Measurements from ENCODE around the gene EFNA4. TPM values are rescaled to one million over a fixed set of nuclear protein-coding genes. Genes with fewer than 3 reads are reported as not detected.

Gene EFNA4
- polyA plus RNA-seq, 2 donors: 14.7 to 16.2 TPM

GRCh38 chr1:155061381-155062150, 2.0 kb upstream of the EFNA4 start:
- Histone ChIP-seq H3K36me3 (ENCODE audit: control insufficient read depth in 2 of 2, insufficient read depth in 2 of 2, low read length in 1 of 2) (peaks cover 19 to 37% of the 10 kb centered on the region in 2 donors), H3K27me3 (ENCODE audit: control insufficient read depth in 1 of 2, insufficient read depth in 2 of 2, low read length in 2 of 2) (no peaks in the 10 kb centered on the region), H3K4me1 (ENCODE audit: control insufficient read depth in 2 of 2, insufficient read depth in 2 of 2, low read length in 1 of 2) (peaks cover 6 to 15% of the 10 kb centered on the region in 2 donors), H3K4me3 (ENCODE audit: low read depth in 1 of 2, low read length in 2 of 2) (no peak overlapping the region), H3K9me3 (ENCODE audit: control insufficient read depth in 2 of 2, insufficient read depth in 1 of 2, low read depth in 1 of 2, low read length in 1 of 2) (peaks cover 0 to 2% of the 10 kb centered on the region in 2 donors), H3K27ac (ENCODE audit: low read depth in 2 of 2, low read length in 1 of 2) (peak overlapping the region in 1 of 2 donors; percentile 15)
- whole genome bisulfite sequencing, 2 donors: 34 to 35% methylated on average over 20 to 21 of the region's 21 CpGs

- H3K27me3 ChIP-seq (ENCODE audit: control insufficient read depth in 1 of 2, insufficient read depth in 2 of 2, low read length in 2 of 2): no peaks in the 10 kb centered on the region
- WGBS, 2 donors: 37 to 42% methylated on average over 29 of the region's 29 CpGs
- peaks cover 13 to 32% of the 10 kb centered on the region in 2 donors for H3K36me3 ChIP-seq (ENCODE audit: control insufficient read depth in 2 of 2, insufficient read depth in 2 of 2, low read length in 1 of 2)
- H3K4me1 ChIP-seq (ENCODE audit: control insufficient read depth in 2 of 2, insufficient read depth in 2 of 2, low read length in 1 of 2): peaks cover 6 to 15% of the 10 kb centered on the region in 2 donors
- peaks cover 0 to 2% of the 10 kb centered on the region in 2 donors for H3K9me3 ChIP-seq (ENCODE audit: control insufficient read depth in 2 of 2, insufficient read depth in 1 of 2, low read depth in 1 of 2, low read length in 1 of 2)
- no peak overlapping the region for H3K4me3 ChIP-seq (ENCODE audit: low read depth in 1 of 2, low read length in 2 of 2)
- H3K27ac ChIP-seq (ENCODE audit: low read depth in 2 of 2, low read length in 1 of 2): peak overlapping the region in 1 of 2 donors; percentile 74
Measured at GRCh38 chr1:155062151-155062686, 1.3 kb upstream of the EFNA4 start.

- H3K4me1 ChIP-seq (ENCODE audit: control insufficient read depth in 2 of 2, insufficient read depth in 2 of 2, low read length in 1 of 2): peaks cover 6 to 15% of the 10 kb centered on the region in 2 donors
- H3K27ac ChIP-seq (ENCODE audit: low read depth in 2 of 2, low read length in 1 of 2): peak overlapping the region; percentile 74 to 91
- H3K4me3 ChIP-seq (ENCODE audit: low read depth in 1 of 2, low read length in 2 of 2): peak overlapping the region; percentile 55 to 92
- H3K27me3 ChIP-seq (ENCODE audit: control insufficient read depth in 1 of 2, insufficient read depth in 2 of 2, low read length in 2 of 2): no peaks in the 10 kb centered on the region
- H3K9me3 ChIP-seq (ENCODE audit: control insufficient read depth in 2 of 2, insufficient read depth in 1 of 2, low read depth in 1 of 2, low read length in 1 of 2): peaks cover 0 to 2% of the 10 kb centered on the region in 2 donors
- 8 to 11% methylated on average over 46 of the region's 46 CpGs for WGBS, 2 donors
- H3K36me3 ChIP-seq (ENCODE audit: control insufficient read depth in 2 of 2, insufficient read depth in 2 of 2, low read length in 1 of 2): peaks cover 12 to 27% of the 10 kb centered on the region in 2 donors
Measured at GRCh38 chr1:155062702-155063411, 683 bp upstream of the EFNA4 start.

GRCh38 chr1:155064111-155064831, 731 bp downstream of the EFNA4 start:
- peaks cover 6 to 15% of the 10 kb centered on the region in 2 donors for H3K4me1 ChIP-seq (ENCODE audit: control insufficient read depth in 2 of 2, insufficient read depth in 2 of 2, low read length in 1 of 2)
- H3K4me3 ChIP-seq (ENCODE audit: low read depth in 1 of 2, low read length in 2 of 2): peak overlapping the region; percentile 55 to 92
- H3K27ac ChIP-seq (ENCODE audit: low read depth in 2 of 2, low read length in 1 of 2): peak overlapping the region; percentile 88 to 91
- 8 to 10% methylated on average over 14 of the region's 14 CpGs for WGBS, 2 donors
- H3K27me3 ChIP-seq (ENCODE audit: control insufficient read depth in 1 of 2, insufficient read depth in 2 of 2, low read length in 2 of 2): no peaks in the 10 kb centered on the region
- H3K9me3 ChIP-seq (ENCODE audit: control insufficient read depth in 2 of 2, insufficient read depth in 1 of 2, low read depth in 1 of 2, low read length in 1 of 2): no peaks in the 10 kb centered on the region
- H3K36me3 ChIP-seq (ENCODE audit: control insufficient read depth in 2 of 2, insufficient read depth in 2 of 2, low read length in 1 of 2): peaks cover 6 to 27% of the 10 kb centered on the region in 2 donors

- Histone ChIP-seq H3K9me3 (ENCODE audit: control insufficient read depth in 2 of 2, insufficient read depth in 1 of 2, low read depth in 1 of 2, low read length in 1 of 2) (no peaks in the 10 kb centered on the region), H3K4me3 (ENCODE audit: low read depth in 1 of 2, low read length in 2 of 2) (no peak overlapping the region), H3K4me1 (ENCODE audit: control insufficient read depth in 2 of 2, insufficient read depth in 2 of 2, low read length in 1 of 2) (peaks cover 6 to 15% of the 10 kb centered on the region in 2 donors), H3K27me3 (ENCODE audit: control insufficient read depth in 1 of 2, insufficient read depth in 2 of 2, low read length in 2 of 2) (no peaks in the 10 kb centered on the region), H3K27ac (ENCODE audit: low read depth in 2 of 2, low read length in 1 of 2) (no peak overlapping the region), H3K36me3 (ENCODE audit: control insufficient read depth in 2 of 2, insufficient read depth in 2 of 2, low read length in 1 of 2) (peaks cover 6 to 29% of the 10 kb centered on the region in 2 donors)
- 56 to 67% methylated on average over 5 of the region's 5 CpGs for WGBS, 2 donors
Measured at GRCh38 chr1:155064832-155065429, 1.4 kb downstream of the EFNA4 start.

- WGBS, 2 donors: 65 to 74% methylated on average over 8 of the region's 8 CpGs
- Histone ChIP-seq H3K4me3 (ENCODE audit: low read depth in 1 of 2, low read length in 2 of 2) (no peak overlapping the region), H3K4me1 (ENCODE audit: control insufficient read depth in 2 of 2, insufficient read depth in 2 of 2, low read length in 1 of 2) (peaks cover 6 to 25% of the 10 kb centered on the region in 2 donors), H3K36me3 (ENCODE audit: control insufficient read depth in 2 of 2, insufficient read depth in 2 of 2, low read length in 1 of 2) (peaks cover 2 to 18% of the 10 kb centered on the region in 2 donors), H3K27ac (ENCODE audit: low read depth in 2 of 2, low read length in 1 of 2) (no peak overlapping the region), H3K9me3 (ENCODE audit: control insufficient read depth in 2 of 2, insufficient read depth in 1 of 2, low read depth in 1 of 2, low read length in 1 of 2) (no peaks in the 10 kb centered on the region), H3K27me3 (ENCODE audit: control insufficient read depth in 1 of 2, insufficient read depth in 2 of 2, low read length in 2 of 2) (no peaks in the 10 kb centered on the region)
Measured at GRCh38 chr1:155066777-155067176, 3.2 kb downstream of the EFNA4 start.

- Histone ChIP-seq H3K4me3 (ENCODE audit: low read depth in 1 of 2, low read length in 2 of 2) (no peak overlapping the region), H3K27me3 (ENCODE audit: control insufficient read depth in 1 of 2, insufficient read depth in 2 of 2, low read length in 2 of 2) (no peaks in the 10 kb centered on the region), H3K9me3 (ENCODE audit: control insufficient read depth in 2 of 2, insufficient read depth in 1 of 2, low read depth in 1 of 2, low read length in 1 of 2) (no peaks in the 10 kb centered on the region), H3K27ac (ENCODE audit: low read depth in 2 of 2, low read length in 1 of 2) (no peak overlapping the region), H3K36me3 (ENCODE audit: control insufficient read depth in 2 of 2, insufficient read depth in 2 of 2, low read length in 1 of 2) (peaks cover 2 to 18% of the 10 kb centered on the region in 2 donors), H3K4me1 (ENCODE audit: control insufficient read depth in 2 of 2, insufficient read depth in 2 of 2, low read length in 1 of 2) (peaks cover 2 to 19% of the 10 kb centered on the region in 2 donors)
- 94 to 96% methylated on average over 3 of the region's 3 CpGs for WGBS, 2 donors
Measured at GRCh38 chr1:155068599-155068998, 5.1 kb downstream of the EFNA4 start.

GRCh38 chr1:155069551-155070157, 6.1 kb downstream of the EFNA4 start:
- Histone ChIP-seq H3K27ac (ENCODE audit: low read depth in 2 of 2, low read length in 1 of 2) (peak overlapping the region; percentile 21 to 51), H3K4me3 (ENCODE audit: low read depth in 1 of 2, low read length in 2 of 2) (no peak overlapping the region), H3K27me3 (ENCODE audit: control insufficient read depth in 1 of 2, insufficient read depth in 2 of 2, low read length in 2 of 2) (no peaks in the 10 kb centered on the region), H3K4me1 (ENCODE audit: control insufficient read depth in 2 of 2, insufficient read depth in 2 of 2, low read length in 1 of 2) (peaks cover 2 to 18% of the 10 kb centered on the region in 2 donors), H3K36me3 (ENCODE audit: control insufficient read depth in 2 of 2, insufficient read depth in 2 of 2, low read length in 1 of 2) (peaks cover 2 to 18% of the 10 kb centered on the region in 2 donors), H3K9me3 (ENCODE audit: control insufficient read depth in 2 of 2, insufficient read depth in 1 of 2, low read depth in 1 of 2, low read length in 1 of 2) (no peaks in the 10 kb centered on the region)
- WGBS, 2 donors: 52 to 58% methylated on average over 7 of the region's 7 CpGs

Data from esophagus (tissue), 2 donors.